ENCODE data around the gene CTNNA3. TPM values are rescaled to one million over a fixed set of nuclear protein-coding genes. Genes with fewer than 3 reads are reported as not detected.

Gene CTNNA3
- total RNA-seq, 2 donors from 2014 or later, result 1.6 TPM; not detected in 1

- Mint-ChIP-seq H3K4me1 (peaks cover 8% of the 10 kb centered on the region), H3K36me3 (ENCODE audit: low read depth) (no peaks in the 10 kb centered on the region), H3K27ac (no peak overlapping the region), H3K4me3 (no peak overlapping the region), H3K27me3 (no peaks in the 10 kb centered on the region)
- H3K9me3 ChIP-seq (ENCODE audit: control insufficient read depth, low read length, poor library complexity, severe bottlenecking), result no peaks in the 10 kb centered on the region
- DNase-seq, result no peak
- ATAC-seq, result no peak
Observed at GRCh38 chr10:67200913-67201564, 495.0 kb downstream of the CTNNA3 start.

GRCh38 chr10:67175354-67175753 is 520.6 kb downstream of the CTNNA3 start:
- Mint-ChIP-seq H3K4me3 (no peak overlapping the region), H3K27ac (no peak overlapping the region), H3K27me3 (no peaks in the 10 kb centered on the region), H3K4me1 (no peaks in the 10 kb centered on the region), H3K36me3 (ENCODE audit: low read depth) (no peaks in the 10 kb centered on the region)
- no peaks in the 10 kb centered on the region for H3K9me3 ChIP-seq (ENCODE audit: control insufficient read depth, low read length, poor library complexity, severe bottlenecking)
- no peak for ATAC-seq
- no peak for DNase-seq

GRCh38 chr10:67173787-67174186 is 522.2 kb downstream of the CTNNA3 start:
- Mint-ChIP-seq H3K36me3 (ENCODE audit: low read depth) (no peaks in the 10 kb centered on the region), H3K4me1 (no peaks in the 10 kb centered on the region), H3K27me3 (no peaks in the 10 kb centered on the region), H3K4me3 (no peak overlapping the region), H3K27ac (no peak overlapping the region)
- H3K9me3 ChIP-seq (ENCODE audit: control insufficient read depth, low read length, poor library complexity, severe bottlenecking), result no peaks in the 10 kb centered on the region
- ATAC-seq, result no peak
- DNase-seq, result no peak

- Mint-ChIP-seq H3K27me3 (no peaks in the 10 kb centered on the region), H3K27ac (no peak overlapping the region), H3K4me1 (no peaks in the 10 kb centered on the region), H3K36me3 (ENCODE audit: low read depth) (no peaks in the 10 kb centered on the region), H3K4me3 (no peak overlapping the region)
- no peak for DNase-seq
- no peak for ATAC-seq
- H3K9me3 ChIP-seq (ENCODE audit: control insufficient read depth, low read length, poor library complexity, severe bottlenecking), result no peaks in the 10 kb centered on the region
Observed at GRCh38 chr10:67171970-67172369, 524.0 kb downstream of the CTNNA3 start.

GRCh38 chr10:67156239-67156638 is 539.8 kb downstream of the CTNNA3 start:
- no peak overlapping the region for H3K4me3 Mint-ChIP-seq

GRCh38 chr10:67151471-67151870 is 544.5 kb downstream of the CTNNA3 start:
- no peak overlapping the region for H3K27ac Mint-ChIP-seq
- peaks cover 4% of the 10 kb centered on the region for H3K27me3 Mint-ChIP-seq
- peaks cover 2% of the 10 kb centered on the region for H3K4me1 Mint-ChIP-seq
- H3K36me3 Mint-ChIP-seq (ENCODE audit: low read depth), result no peaks in the 10 kb centered on the region
- H3K9me3 ChIP-seq (ENCODE audit: control insufficient read depth, low read length, poor library complexity, severe bottlenecking), result no peaks in the 10 kb centered on the region
- ATAC-seq (no peak), DNase-seq (no peak)
- no peak overlapping the region for H3K4me3 Mint-ChIP-seq

More at GRCh38 chr10:67156239-67156638, 539.8 kb downstream of the CTNNA3 start:
- no peaks in the 10 kb centered on the region for H3K36me3 Mint-ChIP-seq (ENCODE audit: low read depth)
- H3K27ac Mint-ChIP-seq, result no peak overlapping the region
- ATAC-seq (no peak), DNase-seq (no peak)
- H3K27me3 Mint-ChIP-seq, result peaks cover 4% of the 10 kb centered on the region
- H3K4me1 Mint-ChIP-seq, result peaks cover 2% of the 10 kb centered on the region
- no peaks in the 10 kb centered on the region for H3K9me3 ChIP-seq (ENCODE audit: control insufficient read depth, low read length, poor library complexity, severe bottlenecking)

GRCh38 chr10:67144530-67144929 is 551.5 kb downstream of the CTNNA3 start:
- DNase-seq (no peak), ATAC-seq (no peak)
- Mint-ChIP-seq H3K36me3 (ENCODE audit: low read depth) (no peaks in the 10 kb centered on the region), H3K27me3 (no peaks in the 10 kb centered on the region), H3K27ac (no peak overlapping the region), H3K4me3 (no peak overlapping the region), H3K4me1 (no peaks in the 10 kb centered on the region)
- H3K9me3 ChIP-seq (ENCODE audit: control insufficient read depth, low read length, poor library complexity, severe bottlenecking), result no peaks in the 10 kb centered on the region

- H3K4me3 Mint-ChIP-seq, result no peak overlapping the region
- ATAC-seq, result no peak
Observed at GRCh38 chr10:67141300-67141699, 554.7 kb downstream of the CTNNA3 start.

GRCh38 chr10:67140641-67141040 is 555.4 kb downstream of the CTNNA3 start:
- no peak overlapping the region for H3K4me3 Mint-ChIP-seq
- ATAC-seq, result no peak
- H3K27me3 Mint-ChIP-seq, result no peaks in the 10 kb centered on the region
- H3K27ac Mint-ChIP-seq, result no peak overlapping the region
- no peak for DNase-seq
- H3K4me1 Mint-ChIP-seq, result no peaks in the 10 kb centered on the region
- H3K36me3 Mint-ChIP-seq (ENCODE audit: low read depth), result no peaks in the 10 kb centered on the region
- H3K9me3 ChIP-seq (ENCODE audit: control insufficient read depth, low read length, poor library complexity, severe bottlenecking), result no peaks in the 10 kb centered on the region

More at GRCh38 chr10:67141300-67141699, 554.7 kb downstream of the CTNNA3 start:
- H3K36me3 Mint-ChIP-seq (ENCODE audit: low read depth), result no peaks in the 10 kb centered on the region
- no peak for DNase-seq
- no peak overlapping the region for H3K27ac Mint-ChIP-seq
- no peaks in the 10 kb centered on the region for H3K4me1 Mint-ChIP-seq
- no peaks in the 10 kb centered on the region for H3K27me3 Mint-ChIP-seq
- no peaks in the 10 kb centered on the region for H3K9me3 ChIP-seq (ENCODE audit: control insufficient read depth, low read length, poor library complexity, severe bottlenecking)

- H3K4me3 Mint-ChIP-seq, result no peak overlapping the region
- H3K27me3 Mint-ChIP-seq, result no peaks in the 10 kb centered on the region
- ATAC-seq (no peak), DNase-seq (no peak)
- H3K36me3 Mint-ChIP-seq (ENCODE audit: low read depth), result no peaks in the 10 kb centered on the region
- H3K4me1 Mint-ChIP-seq, result no peaks in the 10 kb centered on the region
- no peak overlapping the region for H3K27ac Mint-ChIP-seq
- no peaks in the 10 kb centered on the region for H3K9me3 ChIP-seq (ENCODE audit: control insufficient read depth, low read length, poor library complexity, severe bottlenecking)
Observed at GRCh38 chr10:67127441-67127840, 568.6 kb downstream of the CTNNA3 start.

- no peak overlapping the region for H3K4me3 Mint-ChIP-seq
- no peak for ATAC-seq
- H3K27ac Mint-ChIP-seq, result no peak overlapping the region
- no peaks in the 10 kb centered on the region for H3K4me1 Mint-ChIP-seq
- H3K9me3 ChIP-seq (ENCODE audit: control insufficient read depth, low read length, poor library complexity, severe bottlenecking), result no peaks in the 10 kb centered on the region
- no peaks in the 10 kb centered on the region for H3K36me3 Mint-ChIP-seq (ENCODE audit: low read depth)
- H3K27me3 Mint-ChIP-seq, result no peaks in the 10 kb centered on the region
- DNase-seq, result no peak
Observed at GRCh38 chr10:67119651-67120050, 576.3 kb downstream of the CTNNA3 start.

GRCh38 chr10:67115972-67116371 is 580.0 kb downstream of the CTNNA3 start:
- H3K4me3 Mint-ChIP-seq, result no peak overlapping the region

GRCh38 chr10:67114945-67115344 is 581.0 kb downstream of the CTNNA3 start:
- no peak for DNase-seq
- H3K9me3 ChIP-seq (ENCODE audit: control insufficient read depth, low read length, poor library complexity, severe bottlenecking), result no peaks in the 10 kb centered on the region
- Mint-ChIP-seq H3K27me3 (no peaks in the 10 kb centered on the region), H3K36me3 (ENCODE audit: low read depth) (no peaks in the 10 kb centered on the region), H3K4me3 (no peak overlapping the region), H3K27ac (no peak overlapping the region), H3K4me1 (no peaks in the 10 kb centered on the region)
- no peak for ATAC-seq

More at GRCh38 chr10:67115972-67116371, 580.0 kb downstream of the CTNNA3 start:
- H3K9me3 ChIP-seq (ENCODE audit: control insufficient read depth, low read length, poor library complexity, severe bottlenecking), result no peaks in the 10 kb centered on the region
- H3K36me3 Mint-ChIP-seq (ENCODE audit: low read depth), result no peaks in the 10 kb centered on the region
- H3K27ac Mint-ChIP-seq, result no peak overlapping the region
- no peaks in the 10 kb centered on the region for H3K4me1 Mint-ChIP-seq
- ATAC-seq, result no peak
- H3K27me3 Mint-ChIP-seq, result no peaks in the 10 kb centered on the region
- no peak for DNase-seq

- Mint-ChIP-seq H3K27ac (no peak overlapping the region), H3K36me3 (ENCODE audit: low read depth) (no peaks in the 10 kb centered on the region), H3K4me3 (no peak overlapping the region), H3K4me1 (no peaks in the 10 kb centered on the region), H3K27me3 (no peaks in the 10 kb centered on the region)
- DNase-seq (no peak), ATAC-seq (no peak)
- H3K9me3 ChIP-seq (ENCODE audit: control insufficient read depth, low read length, poor library complexity, severe bottlenecking), result no peaks in the 10 kb centered on the region
Observed at GRCh38 chr10:67112765-67113164, 583.2 kb downstream of the CTNNA3 start.

All from T-helper 17 cell (primary cell).